Natural killer cell (primary cell): Measurements from ENCODE around the gene HDAC4. TPM values are rescaled to one million over a fixed set of nuclear protein-coding genes. Genes with fewer than 3 reads are reported as not detected.
A peak's percentile ranks its signal among the peaks of the same experiment; 100 is the strongest.

Experiments used
- ATAC-seq, 3 donors: fragments of 150-1000 bp in 2 of 3; fragments of 200-7000 bp in 1 of 3; cut with Tn5 transposase; 1 replicate in 1 of 3; 2 replicates in 2 of 3; pipeline ENCODE4 v1.10.0; 2021; ENCODE audit warnings: mild to moderate bottlenecking in 2 of 3, moderate library complexity in 2 of 3
- DNase-seq, 2 donors: peaks; one replicate each; pipeline versions ENCODE4 v3.0.0 to v3.0.0-alpha.2; 2013 to 2021; ENCODE audit warnings: mixed read lengths in 1 of 2
- H3K27ac ChIP-seq: one replicate; pipeline ENCODE4 v1.5.1; 2013; ENCODE audit warnings: mild to moderate bottlenecking, low read length
- H3K27me3 ChIP-seq: one replicate; pipeline ENCODE4 v1.6.1; 2013; ENCODE audit warnings: low read length; ENCODE audit not compliant: control insufficient read depth, insufficient read depth
- H3K36me3 ChIP-seq: one replicate; pipeline ENCODE4 v1.6.1; 2013; ENCODE audit warnings: low read length; ENCODE audit not compliant: control insufficient read depth, insufficient read depth
- H3K4me1 ChIP-seq: one replicate; pipeline ENCODE4 v1.6.1; 2013; ENCODE audit warnings: low read length; ENCODE audit not compliant: control insufficient read depth, insufficient read depth
- H3K4me3 ChIP-seq: one replicate; pipeline ENCODE4 v1.5.1; 2013; ENCODE audit warnings: low read length
- H3K9me3 ChIP-seq: one replicate; pipeline ENCODE4 v1.6.1; 2013; ENCODE audit warnings: low read length; ENCODE audit not compliant: control insufficient read depth, insufficient read depth
- H3K27ac Mint-ChIP-seq, 2 donors: one replicate each; pipeline ENCODE4 v1.8.0; 2022; ENCODE audit warnings: mild to moderate bottlenecking in 2 of 2, mixed read lengths in 2 of 2, moderate library complexity in 1 of 2
- H3K27me3 Mint-ChIP-seq, 2 donors: one replicate each; pipeline ENCODE4 v1.8.0; 2022; ENCODE audit warnings: low read depth in 2 of 2, mixed read lengths in 2 of 2
- H3K36me3 Mint-ChIP-seq: one replicate; pipeline ENCODE4 v1.8.0; 2022; ENCODE audit warnings: mixed read lengths
- H3K4me1 Mint-ChIP-seq, 2 donors: one replicate each; pipeline ENCODE4 v1.8.0; 2022; ENCODE audit warnings: mixed read lengths in 2 of 2
- H3K4me3 Mint-ChIP-seq: one replicate; pipeline ENCODE4 v1.8.0; 2022; ENCODE audit warnings: mild to moderate bottlenecking, moderate library complexity, mixed read lengths
- H3K9me3 Mint-ChIP-seq, 2 donors: one replicate each; pipeline ENCODE4 v1.8.0; 2022; ENCODE audit warnings: mixed read lengths in 2 of 2
- WGBS: methylation state at CpG from one replicate; pipeline ENCODE4 v1.1.7; 2013; ENCODE audit warnings: missing lambda C conversion rate; ENCODE audit not compliant: insufficient coverage; 5-methylcytosine and 5-hydroxymethylcytosine counted together
- intact Hi-C: fragments of 100-400 bp; cut with micrococcal nuclease; formaldehyde crosslinking; loops from one replicate; pipeline ENCODE4 v1.14.2; 2022
- total RNA-seq, 4 donors: library from RNA; stranded (reverse); fragments of 120-200 nt in 1 of 4; gene quantifications; one replicate each; pipeline versions ENCODE4 v1.2.3 to v1.2.4, GENCODE V29; 2013 to 2022
- TF ChIP-seq, protein P1 (sequence below): fragments of 200-600 bp; IDR thresholded peaks from one replicate; pipeline ENCODE4 v1.8.0; 2022; ENCODE audit warnings: antibody characterized with exemption

The HDAC4 gene
- total RNA-seq, 3 donors from 2014 or later (not counting 1 experiment from before 2014, with no cell fraction given), result 74.9 to 105 (median 100) TPM

DNA sequence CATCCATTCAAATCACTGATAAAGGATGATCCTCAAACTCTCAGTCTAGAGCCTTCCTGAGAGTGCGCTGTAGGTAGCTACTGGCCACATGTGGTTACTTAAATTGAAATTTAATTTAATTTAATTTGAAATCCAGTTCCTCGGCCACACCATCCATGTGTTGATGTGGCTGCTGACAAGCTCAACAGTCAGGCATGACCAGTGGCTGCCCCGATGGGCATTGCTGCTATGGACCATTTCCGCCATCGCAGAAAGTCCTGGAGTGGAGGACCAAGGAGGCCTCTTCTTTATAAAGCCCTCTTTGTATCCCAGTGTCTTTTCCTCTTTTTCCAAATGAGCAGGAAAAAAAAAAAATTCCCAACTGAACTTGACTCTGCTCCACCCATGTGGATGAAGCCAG is 100.6 kb downstream of the HDAC4 start:
- no peaks in the 10 kb centered on the region for H3K27me3 Mint-ChIP-seq
- no peaks in the 10 kb centered on the region for H3K9me3 Mint-ChIP-seq
- H3K4me1 Mint-ChIP-seq, result peaks cover 51 to 61% of the 10 kb centered on the region in 2 donors
- TF ChIP-seq, protein P1, sequence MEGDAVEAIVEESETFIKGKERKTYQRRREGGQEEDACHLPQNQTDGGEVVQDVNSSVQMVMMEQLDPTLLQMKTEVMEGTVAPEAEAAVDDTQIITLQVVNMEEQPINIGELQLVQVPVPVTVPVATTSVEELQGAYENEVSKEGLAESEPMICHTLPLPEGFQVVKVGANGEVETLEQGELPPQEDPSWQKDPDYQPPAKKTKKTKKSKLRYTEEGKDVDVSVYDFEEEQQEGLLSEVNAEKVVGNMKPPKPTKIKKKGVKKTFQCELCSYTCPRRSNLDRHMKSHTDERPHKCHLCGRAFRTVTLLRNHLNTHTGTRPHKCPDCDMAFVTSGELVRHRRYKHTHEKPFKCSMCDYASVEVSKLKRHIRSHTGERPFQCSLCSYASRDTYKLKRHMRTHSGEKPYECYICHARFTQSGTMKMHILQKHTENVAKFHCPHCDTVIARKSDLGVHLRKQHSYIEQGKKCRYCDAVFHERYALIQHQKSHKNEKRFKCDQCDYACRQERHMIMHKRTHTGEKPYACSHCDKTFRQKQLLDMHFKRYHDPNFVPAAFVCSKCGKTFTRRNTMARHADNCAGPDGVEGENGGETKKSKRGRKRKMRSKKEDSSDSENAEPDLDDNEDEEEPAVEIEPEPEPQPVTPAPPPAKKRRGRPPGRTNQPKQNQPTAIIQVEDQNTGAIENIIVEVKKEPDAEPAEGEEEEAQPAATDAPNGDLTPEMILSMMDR, result no peak
- H3K4me3 Mint-ChIP-seq, result no peak overlapping the region
- no peak overlapping the region for H3K27ac Mint-ChIP-seq
- no peaks in the 10 kb centered on the region for H3K36me3 Mint-ChIP-seq
- DNase-seq (no peak), ATAC-seq (no peak)
- no peaks in the 10 kb centered on the region for H3K9me3 ChIP-seq
- H3K27me3 ChIP-seq, result no peaks in the 10 kb centered on the region
- no peak overlapping the region for H3K4me3 ChIP-seq
- H3K27ac ChIP-seq, result no peak overlapping the region
- H3K36me3 ChIP-seq, result no peaks in the 10 kb centered on the region
- 100% methylated on average over 5 of the region's 5 CpGs for WGBS
- H3K4me1 ChIP-seq, result peaks cover 58% of the 10 kb centered on the region
- intact Hi-C loops, result no loop called here

DNA sequence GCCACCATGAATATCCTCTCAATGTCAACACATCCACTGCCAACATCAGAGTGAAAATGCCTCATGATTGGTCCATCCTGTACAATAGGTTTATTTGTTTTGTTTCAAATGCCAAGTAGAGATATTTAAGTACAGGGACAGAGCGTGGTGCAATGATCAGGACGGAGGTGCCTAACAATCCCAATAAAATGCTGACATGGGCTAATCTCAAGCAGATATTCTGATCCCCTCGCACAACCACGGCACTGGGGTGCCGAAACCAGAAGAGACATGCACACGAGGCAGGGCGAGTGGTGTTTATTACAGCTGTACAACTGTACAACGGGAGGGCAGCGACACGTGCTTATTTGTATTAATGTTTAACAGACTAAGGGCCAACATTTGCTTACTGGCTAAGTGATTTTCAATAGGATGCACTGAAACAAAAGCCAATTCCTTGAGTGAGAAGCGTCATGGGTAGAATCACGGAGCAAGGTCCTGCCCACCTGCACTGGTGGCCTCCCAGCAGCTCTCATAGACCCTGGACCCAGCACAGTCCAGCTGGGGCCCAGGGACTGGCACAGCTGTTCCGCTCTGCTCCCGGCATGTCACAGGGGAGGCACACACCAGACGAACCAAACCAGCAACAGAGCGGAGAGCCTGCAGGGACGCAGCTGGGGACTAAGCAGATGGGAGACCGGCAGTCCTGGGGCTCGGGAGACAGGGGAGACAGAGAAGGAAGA is 101.4 kb downstream of the HDAC4 start:
- Histone ChIP-seq H3K9me3 (no peaks in the 10 kb centered on the region), H3K27ac (no peak overlapping the region), H3K4me1 (peaks cover 57% of the 10 kb centered on the region), H3K4me3 (no peak overlapping the region), H3K36me3 (no peaks in the 10 kb centered on the region), H3K27me3 (no peaks in the 10 kb centered on the region)
- TF ChIP-seq, protein P1, result no peak
- Mint-ChIP-seq H3K27me3 (no peaks in the 10 kb centered on the region), H3K4me3 (no peak overlapping the region), H3K27ac (no peak overlapping the region), H3K4me1 (peaks cover 52 to 64% of the 10 kb centered on the region in 2 donors), H3K36me3 (no peaks in the 10 kb centered on the region), H3K9me3 (no peaks in the 10 kb centered on the region)
- WGBS, result 89% methylated on average over 19 of the region's 19 CpGs
- intact Hi-C loops, result no loop called here
- DNase-seq, result no peak
- ATAC-seq, result no peak

DNA sequence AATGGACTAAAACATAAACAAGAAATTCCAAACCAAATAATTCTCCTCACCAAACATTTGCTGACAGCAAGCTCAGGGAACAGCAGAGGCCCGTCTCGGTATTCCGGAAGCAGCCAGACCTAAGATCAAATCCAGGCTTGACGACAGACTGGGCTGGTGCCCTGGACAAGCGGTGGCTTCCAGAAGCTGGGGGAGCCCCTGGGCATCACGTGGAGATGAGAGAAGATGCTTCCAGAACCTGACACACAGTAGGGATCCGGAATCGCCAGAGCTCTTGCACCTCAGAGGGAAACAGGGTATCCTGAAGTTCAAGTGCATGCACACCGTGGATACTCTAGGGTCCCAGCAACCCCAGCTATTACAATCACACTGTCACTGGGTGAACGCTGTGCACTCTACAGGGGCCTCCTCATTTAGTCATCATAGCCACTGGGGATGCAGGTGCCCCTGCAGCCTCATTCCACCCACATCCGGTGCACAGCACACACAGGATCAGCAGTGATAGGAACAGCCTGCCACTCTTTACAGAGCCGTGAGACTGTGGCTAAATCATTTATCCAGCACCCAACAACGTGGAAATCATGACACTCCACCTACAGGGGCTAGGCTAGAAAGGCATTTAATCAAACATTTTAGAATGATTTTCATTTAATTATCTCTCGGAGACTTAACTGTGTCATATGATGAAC is 102.6 kb downstream of the HDAC4 start:
- peaks cover 46 to 57% of the 10 kb centered on the region in 2 donors for H3K4me1 Mint-ChIP-seq
- intact Hi-C loops, result loop anchor here (1.0 kb wide), 1 partner anchor 31 kb away; no protein-coding TSS in a partner anchor
- no peak overlapping the region for H3K4me3 ChIP-seq

More for the DNA sequence above, 102.6 kb downstream of the HDAC4 start:
- no peaks in the 10 kb centered on the region for H3K9me3 Mint-ChIP-seq
- TF ChIP-seq, protein P1, result no peak
- ATAC-seq (peak; percentile 78 to 80 (median 79)), DNase-seq (peak in 1 of 2 donors; percentile 89)
- WGBS, result 73% methylated on average over 14 of the region's 14 CpGs
- no peaks in the 10 kb centered on the region for H3K27me3 Mint-ChIP-seq
- Histone ChIP-seq H3K27ac (no peak overlapping the region), H3K27me3 (no peaks in the 10 kb centered on the region), H3K36me3 (no peaks in the 10 kb centered on the region), H3K4me1 (peaks cover 49% of the 10 kb centered on the region), H3K9me3 (no peaks in the 10 kb centered on the region)
- peak overlapping the region; percentile 76 to 77 for H3K27ac Mint-ChIP-seq
- H3K4me3 Mint-ChIP-seq, result peak overlapping the region; percentile 70
- H3K36me3 Mint-ChIP-seq, result no peaks in the 10 kb centered on the region
